HCT116 (cell line): Measurements from ENCODE around the gene HSF2BP. TPM values are rescaled to one million over a fixed set of nuclear protein-coding genes. Genes with fewer than 3 reads are reported as not detected.

Experiments
- ATAC-seq: fragments of 200-7000 bp; cut with Tn5 transposase; 2 replicates; pipeline ENCODE4 v1.9.1; 2020; ENCODE audit warnings: mild to moderate bottlenecking, moderate library complexity
- BruUV-seq: library from RNA; stranded (reverse); fragments of 400-500 nt; replicated peaks from 2 replicates; lab custom pipeline; 2021; lab: Mats Ljungman, UMichigan
- CTCF ChIA-PET: fragments of 300-600 bp; sonication (Branson Sonifier 250); formaldehyde crosslinking; loops from one replicate; lab custom pipeline; 2021; ENCODE audit warnings: antibody characterized with exemption; lab: Charles Lee
- POLR2A ChIA-PET: fragments of 300-600, 350-600 bp; sonication (Branson Sonifier 250); formaldehyde crosslinking; loops from one replicate; lab custom pipeline; 2021; ENCODE audit warnings: antibody characterized with exemption; lab: Charles Lee
- RAD21 ChIA-PET, 2 experiments: fragments of 300-600 bp; sonication (Branson Sonifier 250); formaldehyde crosslinking; loops; one replicate each; lab custom pipeline; 2023; ENCODE audit warnings: low total read pairs in 2 of 2; ENCODE audit not compliant: uncharacterized antibody in 2 of 2, unreplicated experiment in 2 of 2, low non-redundant PET in 1 of 2; lab: Charles Lee
- DNase-seq: peaks from one replicate; pipeline ENCODE4 v3.0.0-alpha.2; 2010; ENCODE audit warnings: low read depth, low spot score
- H2AFZ ChIP-seq: fragments of 200-600 bp; shearing (Covaris generic), sonication (generic); 2 replicates; pipeline ENCODE4 v1.6.1; 2017; ENCODE audit warnings: low read depth, mixed run types, mixed read lengths, antibody characterized with exemption, low read length; ENCODE audit not compliant: poor library complexity, severe bottlenecking
- H3K27ac ChIP-seq: 2 replicates; pipeline ENCODE4 v1.5.1; 2012; ENCODE audit warnings: low read depth, low read length
- H3K27me3 ChIP-seq: fragments of 200-600 bp; sonication (generic); 2 replicates; pipeline ENCODE4 v1.6.1; 2016; ENCODE audit warnings: mixed run types, low read length, mixed read lengths; ENCODE audit not compliant: insufficient read depth
- H3K36me3 ChIP-seq, 2 experiments: fragments of 200-500 bp in 1 of 2; fragments of 200-600 bp in 1 of 2; sonication (Bioruptor generic) in 1 of 2; sonication (generic) in 1 of 2; 2 replicates each; pipeline versions ENCODE4 v1.5.1 to v1.6.1; 2014 to 2016; ENCODE audit warnings: low read length in 2 of 2, inconsistent platforms in 1 of 2, mixed read lengths in 1 of 2, mixed run types in 1 of 2; ENCODE audit not compliant: insufficient read depth in 2 of 2, control insufficient read depth in 1 of 2
- H3K4me1 ChIP-seq, 2 experiments: fragments of 200-600 bp in 1 of 2; sonication (generic) in 1 of 2; 2 replicates each; pipeline versions ENCODE4 v1.5.1 to v1.6.1; 2012 to 2017; ENCODE audit warnings: low read length in 2 of 2, inconsistent platforms in 1 of 2, mild to moderate bottlenecking in 1 of 2, mixed read lengths in 1 of 2, mixed run types in 1 of 2, moderate library complexity in 1 of 2; ENCODE audit not compliant: insufficient read depth in 2 of 2, control insufficient read depth in 1 of 2
- H3K4me2 ChIP-seq: fragments of 200-600 bp; sonication (generic); 2 replicates; pipeline ENCODE4 v1.6.1; 2017; ENCODE audit warnings: mixed run types, low read length, mixed read lengths
- H3K4me3 ChIP-seq, 2 experiments: fragments of 200-600 bp in 1 of 2; sonication (generic) in 1 of 2; replicated peaks in 1 of 2; 2 replicates each; pipeline ENCODE4 v1.5.1; 2011 to 2016; ENCODE audit warnings: low read length in 2 of 2, control low read depth in 1 of 2, low read depth in 1 of 2, mild to moderate bottlenecking in 1 of 2, mixed read lengths in 1 of 2, mixed run types in 1 of 2
- H3K79me2 ChIP-seq: fragments of 200-600 bp; sonication (generic); 2 replicates; pipeline ENCODE4 v1.6.1; 2017; ENCODE audit warnings: mild to moderate bottlenecking, mixed run types, low read length, moderate library complexity, mixed read lengths; ENCODE audit not compliant: insufficient read depth
- H3K9ac ChIP-seq: fragments of 200-600 bp; sonication (generic); 2 replicates; pipeline ENCODE4 v1.6.1; 2016; ENCODE audit warnings: low read length, mixed read lengths
- H3K9me2 ChIP-seq: fragments of 200-600 bp; sonication (generic), shearing (Covaris generic); 2 replicates; pipeline ENCODE4 v1.6.1; 2017; ENCODE audit warnings: mixed run types, mild to moderate bottlenecking, moderate library complexity; ENCODE audit not compliant: insufficient read depth
- H3K9me3 ChIP-seq, 2 experiments: fragments of 200-500 bp in 1 of 2; fragments of 200-600 bp in 1 of 2; sonication (Bioruptor generic) in 1 of 2; sonication (generic) in 1 of 2; 2 replicates each; pipeline ENCODE4 v1.6.1; 2014 to 2017; ENCODE audit warnings: low read length in 2 of 2, mixed read lengths in 2 of 2, inconsistent platforms in 1 of 2, low read depth in 1 of 2, mild to moderate bottlenecking in 1 of 2, mixed run types in 1 of 2, moderate library complexity in 1 of 2; ENCODE audit not compliant: control insufficient read depth in 1 of 2, insufficient read depth in 1 of 2
- H4K20me1 ChIP-seq: fragments of 200-600 bp; sonication (generic), shearing (Covaris generic); 2 replicates; pipeline ENCODE4 v1.6.1; 2017; ENCODE audit warnings: mixed run types, mild to moderate bottlenecking, moderate library complexity; ENCODE audit not compliant: insufficient read depth
- CBX3 ChIP-seq: IDR thresholded peaks from 2 replicates; pipeline ENCODE4 v1.6.1; 2012; ENCODE audit warnings: low read depth
- CEBPB ChIP-seq: IDR thresholded peaks from 2 replicates; pipeline ENCODE4 v1.6.1; 2012; ENCODE audit warnings: low read depth
- EGR1 ChIP-seq: IDR thresholded peaks from 2 replicates; pipeline ENCODE4 v1.6.1; 2012; ENCODE audit warnings: low read depth
- ELF1 ChIP-seq: IDR thresholded peaks from 2 replicates; pipeline ENCODE4 v1.6.1; 2012; ENCODE audit warnings: low read depth, borderline replicate concordance
- EZH2 ChIP-seq: fragments of 200-600 bp; sonication (generic); IDR thresholded peaks from 2 replicates; pipeline ENCODE4 v1.6.1; 2017; ENCODE audit warnings: antibody characterized with exemption, mixed run types
- EZH2phosphoT487 ChIP-seq: fragments of 200-600 bp; IDR thresholded peaks from 2 replicates; pipeline ENCODE4 v1.6.1; 2018; ENCODE audit warnings: antibody characterized with exemption, borderline replicate concordance
- JUND ChIP-seq: IDR thresholded peaks from 2 replicates; pipeline ENCODE4 v1.6.1; 2012
- POLR2AphosphoS5 ChIP-seq: IDR thresholded peaks from 2 replicates; pipeline ENCODE4 v1.6.1; 2011; ENCODE audit warnings: mild to moderate bottlenecking, low read depth, low read length, moderate library complexity
- RAD21 ChIP-seq: IDR thresholded peaks from 2 replicates; pipeline ENCODE4 v1.6.1; 2012; ENCODE audit warnings: low read depth, mild to moderate bottlenecking
- SIN3A ChIP-seq: IDR thresholded peaks from 2 replicates; pipeline ENCODE4 v1.6.1; 2012; ENCODE audit warnings: low read depth
- TCF7L2 ChIP-seq: IDR thresholded peaks from 2 replicates; pipeline ENCODE4 v1.7.0; 2011; ENCODE audit warnings: borderline replicate concordance, inconsistent platforms; ENCODE audit not compliant: insufficient read depth, insufficient read length; ENCODE audit errors: extremely low read depth
- YY1 ChIP-seq: IDR thresholded peaks from 2 replicates; pipeline ENCODE4 v1.6.1; 2011; ENCODE audit warnings: low read length, low read depth, moderate library complexity, mild to moderate bottlenecking; ENCODE audit not compliant: insufficient replicate concordance; ENCODE audit errors: extremely low read depth
- ZNF274 ChIP-seq: fragments of 200-500 bp; sonication (Bioruptor generic); IDR thresholded peaks from 2 replicates; pipeline ENCODE4 v1.6.1; 2014; ENCODE audit warnings: mild to moderate bottlenecking, low read depth, low read length, inconsistent platforms
- intact Hi-C: fragments of 100-400 bp; cut with micrococcal nuclease; formaldehyde crosslinking; loops from 2 replicates; pipeline ENCODE4 v1.10.0; 2022
- total RNA-seq: library from RNA; stranded (reverse); gene quantifications from one replicate; pipeline ENCODE4 v1.2.1, GENCODE V29; 2021; ENCODE audit not compliant: unreplicated experiment
- TF ChIP-seq, protein P1 (sequence below), 3 experiments: fragments of 200-600 bp in 1 of 3; sonication (generic) in 1 of 3; IDR thresholded peaks in 2 of 3; conservative IDR thresholded peaks in 1 of 3; 2 replicates each; pipeline ENCODE4 v1.5.1; 2012 to 2017; ENCODE audit warnings: low read depth in 2 of 3, low read length in 2 of 3, antibody characterized with exemption in 1 of 3, borderline replicate concordance in 1 of 3, control low read depth in 1 of 3, mild to moderate bottlenecking in 1 of 3, mixed read lengths in 1 of 3, mixed run types in 1 of 3, moderate library complexity in 1 of 3; ENCODE audit not compliant: insufficient read depth in 1 of 3
- TF ChIP-seq, protein P2 (sequence below): IDR thresholded peaks from 2 replicates; pipeline ENCODE4 v1.6.1; 2011; ENCODE audit warnings: mild to moderate bottlenecking, low read length, moderate library complexity; ENCODE audit not compliant: insufficient replicate concordance; ENCODE audit errors: extremely low read depth

The HSF2BP gene
- total RNA-seq, 1 experiment from 2014 or later: 0.59 TPM

DNA sequence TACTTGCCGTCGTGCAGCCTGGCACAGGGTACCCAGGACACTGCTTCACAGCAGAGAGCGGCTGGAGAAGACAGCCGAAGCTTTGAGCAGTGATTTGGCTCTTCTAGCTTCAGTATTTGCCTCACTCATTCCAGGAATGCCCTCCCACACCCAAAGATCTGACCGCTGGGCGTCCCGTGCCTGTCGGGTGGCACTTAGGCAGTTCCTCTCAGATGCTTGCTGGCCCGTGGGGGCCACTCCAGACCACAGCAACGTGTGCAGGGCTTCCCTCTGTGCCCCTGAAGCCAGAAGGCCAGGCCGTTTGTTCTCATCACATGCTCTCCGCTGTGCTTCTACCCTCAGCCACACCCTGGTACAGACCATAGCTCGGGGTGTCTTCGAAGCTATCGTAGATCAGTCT is 17.1 kb upstream of the HSF2BP start (continued):
- TF ChIP-seq YY1 (no peak), EZH2phosphoT487 (no peak)

DNA sequence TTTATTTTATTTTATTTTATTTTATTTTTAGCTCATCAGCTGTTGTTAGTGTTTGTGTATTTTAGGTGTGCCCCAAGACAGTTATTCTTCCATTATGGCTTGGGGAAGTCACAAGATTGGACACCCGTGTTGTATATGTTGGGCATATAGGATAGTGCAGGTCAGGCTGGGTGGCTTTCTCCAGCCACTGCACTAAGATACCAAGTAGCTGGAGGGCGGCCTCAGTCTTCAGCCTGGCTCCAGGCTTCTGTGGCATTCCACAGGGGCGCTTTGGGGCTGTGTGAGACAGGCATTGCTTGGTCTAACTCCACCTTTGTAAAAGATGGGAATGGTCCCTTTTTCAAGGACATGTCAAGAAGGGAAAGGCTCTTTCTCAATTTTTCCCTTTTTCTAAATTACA is 16.6 kb upstream of the HSF2BP start:
- peaks cover 42 to 49% of the 10 kb centered on the region in 2 experiments; a peak in 3 of 4 replicates for H3K36me3 ChIP-seq
- ChIA-PET CTCF (no interaction called here), RAD21 (no interaction called here), POLR2A (no interaction called here)
- no TSS peak for BruUV-seq
- H3K4me3 ChIP-seq: no peak overlapping the region
- peaks cover 68% of the 10 kb centered on the region for H3K79me2 ChIP-seq
- no peaks in the 10 kb centered on the region for H4K20me1 ChIP-seq
- intact Hi-C loops: no loop called here
- TF ChIP-seq ELF1: no peak
- no peak for TF ChIP-seq EZH2
- no peak for TF ChIP-seq RAD21
- no peak for TF ChIP-seq ZNF274
- no peak for TF ChIP-seq CEBPB
- no peak for TF ChIP-seq EGR1
- H3K9me3 ChIP-seq: no peaks in the 10 kb centered on the region
- ATAC-seq: no peak
- H3K9ac ChIP-seq: no peak overlapping the region
- H3K27me3 ChIP-seq: no peaks in the 10 kb centered on the region
- no peaks in the 10 kb centered on the region for H3K4me1 ChIP-seq
- no peaks in the 10 kb centered on the region for H3K9me2 ChIP-seq
- H3K4me2 ChIP-seq: no peak overlapping the region
- no peak for DNase-seq
- no peak overlapping the region for H2AFZ ChIP-seq
- H3K27ac ChIP-seq: no peak overlapping the region

DNA sequence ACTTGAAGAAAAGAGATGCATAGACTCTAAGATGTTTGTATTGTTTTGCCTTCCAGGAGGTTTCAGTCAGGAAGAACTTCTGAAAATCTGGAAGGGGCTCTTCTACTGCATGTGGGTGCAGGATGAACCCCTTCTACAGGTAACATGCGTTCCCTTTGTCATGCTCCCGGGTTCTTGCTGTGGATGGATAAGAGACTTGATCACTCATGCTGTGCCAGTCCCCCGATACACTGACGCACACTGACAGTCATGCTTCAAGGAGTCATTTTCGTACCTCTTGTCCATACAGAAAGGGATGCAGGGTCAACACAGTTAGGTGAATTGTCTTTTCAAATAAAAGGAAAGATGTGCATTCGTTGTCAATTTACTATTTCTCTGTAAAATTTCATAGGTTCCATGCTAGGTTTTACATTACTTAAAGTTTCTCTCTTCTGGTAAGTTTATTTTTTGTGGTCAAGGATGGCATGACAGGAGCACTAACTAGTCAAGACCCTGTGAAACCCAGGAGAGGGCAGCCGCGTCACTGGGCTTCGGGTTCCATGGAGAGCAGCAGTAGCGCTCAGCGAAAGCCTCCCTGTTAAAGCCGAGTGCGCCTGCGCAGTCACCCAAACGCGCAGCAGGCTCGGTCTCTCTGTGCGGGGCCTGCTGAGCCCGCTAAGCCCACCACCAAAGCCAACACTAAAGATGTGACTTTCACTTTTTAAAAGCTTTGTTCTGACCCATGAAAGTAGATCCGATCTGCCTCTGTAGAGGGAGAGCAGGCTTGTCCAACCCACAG is 10.7 kb upstream of the HSF2BP start:
- Histone ChIP-seq H2AFZ (no peak overlapping the region), H3K9ac (no peak overlapping the region), H3K4me1 (no peaks in the 10 kb centered on the region), H3K9me3 (no peaks in the 10 kb centered on the region; a peak in 1 of 4 replicates), H4K20me1 (no peaks in the 10 kb centered on the region), H3K27me3 (no peaks in the 10 kb centered on the region), H3K79me2 (peaks cover 82% of the 10 kb centered on the region), H3K27ac (no peak overlapping the region), H3K36me3 (peaks cover 28 to 42% of the 10 kb centered on the region in 2 experiments), H3K4me2 (no peak overlapping the region), H3K9me2 (no peaks in the 10 kb centered on the region), H3K4me3 (no peak overlapping the region)
- DNase-seq (no peak), ATAC-seq (no peak)
- RAD21 ChIA-PET: no interaction called here
- BruUV-seq: no TSS peak
- CTCF ChIA-PET: no interaction called here
- intact Hi-C loops: no loop called here
- POLR2A ChIA-PET: no interaction called here
- TF ChIP-seq EGR1 (no peak), POLR2AphosphoS5 (no peak), JUND (no peak), SIN3A (no peak), TCF7L2 (no peak), CBX3 (no peak)
- TF ChIP-seq, protein P1, sequence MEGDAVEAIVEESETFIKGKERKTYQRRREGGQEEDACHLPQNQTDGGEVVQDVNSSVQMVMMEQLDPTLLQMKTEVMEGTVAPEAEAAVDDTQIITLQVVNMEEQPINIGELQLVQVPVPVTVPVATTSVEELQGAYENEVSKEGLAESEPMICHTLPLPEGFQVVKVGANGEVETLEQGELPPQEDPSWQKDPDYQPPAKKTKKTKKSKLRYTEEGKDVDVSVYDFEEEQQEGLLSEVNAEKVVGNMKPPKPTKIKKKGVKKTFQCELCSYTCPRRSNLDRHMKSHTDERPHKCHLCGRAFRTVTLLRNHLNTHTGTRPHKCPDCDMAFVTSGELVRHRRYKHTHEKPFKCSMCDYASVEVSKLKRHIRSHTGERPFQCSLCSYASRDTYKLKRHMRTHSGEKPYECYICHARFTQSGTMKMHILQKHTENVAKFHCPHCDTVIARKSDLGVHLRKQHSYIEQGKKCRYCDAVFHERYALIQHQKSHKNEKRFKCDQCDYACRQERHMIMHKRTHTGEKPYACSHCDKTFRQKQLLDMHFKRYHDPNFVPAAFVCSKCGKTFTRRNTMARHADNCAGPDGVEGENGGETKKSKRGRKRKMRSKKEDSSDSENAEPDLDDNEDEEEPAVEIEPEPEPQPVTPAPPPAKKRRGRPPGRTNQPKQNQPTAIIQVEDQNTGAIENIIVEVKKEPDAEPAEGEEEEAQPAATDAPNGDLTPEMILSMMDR (IDR thresholded peaks at IDR 0.05 in 2 of 3, conservative IDR thresholded peaks at IDR 0.05 in 1 of 3; ENCODE audit: borderline replicate concordance in 1 of 3, insufficient read depth in 1 of 3, low read depth in 2 of 3, low read length in 2 of 3): no peak
- TF ChIP-seq, protein P2, sequence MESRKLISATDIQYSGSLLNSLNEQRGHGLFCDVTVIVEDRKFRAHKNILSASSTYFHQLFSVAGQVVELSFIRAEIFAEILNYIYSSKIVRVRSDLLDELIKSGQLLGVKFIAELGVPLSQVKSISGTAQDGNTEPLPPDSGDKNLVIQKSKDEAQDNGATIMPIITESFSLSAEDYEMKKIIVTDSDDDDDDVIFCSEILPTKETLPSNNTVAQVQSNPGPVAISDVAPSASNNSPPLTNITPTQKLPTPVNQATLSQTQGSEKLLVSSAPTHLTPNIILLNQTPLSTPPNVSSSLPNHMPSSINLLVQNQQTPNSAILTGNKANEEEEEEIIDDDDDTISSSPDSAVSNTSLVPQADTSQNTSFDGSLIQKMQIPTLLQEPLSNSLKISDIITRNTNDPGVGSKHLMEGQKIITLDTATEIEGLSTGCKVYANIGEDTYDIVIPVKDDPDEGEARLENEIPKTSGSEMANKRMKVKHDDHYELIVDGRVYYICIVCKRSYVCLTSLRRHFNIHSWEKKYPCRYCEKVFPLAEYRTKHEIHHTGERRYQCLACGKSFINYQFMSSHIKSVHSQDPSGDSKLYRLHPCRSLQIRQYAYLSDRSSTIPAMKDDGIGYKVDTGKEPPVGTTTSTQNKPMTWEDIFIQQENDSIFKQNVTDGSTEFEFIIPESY: no peak
